ENCODE measurements around the gene SPRED1. TPM values are rescaled to one million over a fixed set of nuclear protein-coding genes. Genes with fewer than 3 reads are reported as not detected.

SPRED1 gene
- total RNA-seq, 1 donor from 2014 or later: 4.2 TPM

DNA sequence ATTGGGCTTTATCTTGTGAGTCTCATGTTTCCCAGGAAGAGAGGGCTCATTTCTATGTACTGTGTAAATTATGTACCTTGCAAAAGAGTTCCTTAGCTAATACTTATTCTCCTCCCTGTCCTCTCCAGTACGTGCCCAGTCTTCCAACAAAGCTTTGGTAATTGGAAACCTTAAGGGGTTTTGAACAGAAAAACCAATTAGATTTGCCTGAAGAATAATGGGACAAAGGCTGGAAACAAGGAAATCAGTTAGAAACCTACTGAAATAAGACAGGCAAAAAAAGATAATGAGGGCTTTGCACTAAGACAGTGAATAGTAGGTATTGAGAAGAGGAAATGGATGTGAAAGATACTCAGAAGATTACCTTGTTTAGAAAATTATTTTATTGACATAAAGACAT lies 82.5 kb downstream of the SPRED1 start:
- no peak for ATAC-seq

DNA sequence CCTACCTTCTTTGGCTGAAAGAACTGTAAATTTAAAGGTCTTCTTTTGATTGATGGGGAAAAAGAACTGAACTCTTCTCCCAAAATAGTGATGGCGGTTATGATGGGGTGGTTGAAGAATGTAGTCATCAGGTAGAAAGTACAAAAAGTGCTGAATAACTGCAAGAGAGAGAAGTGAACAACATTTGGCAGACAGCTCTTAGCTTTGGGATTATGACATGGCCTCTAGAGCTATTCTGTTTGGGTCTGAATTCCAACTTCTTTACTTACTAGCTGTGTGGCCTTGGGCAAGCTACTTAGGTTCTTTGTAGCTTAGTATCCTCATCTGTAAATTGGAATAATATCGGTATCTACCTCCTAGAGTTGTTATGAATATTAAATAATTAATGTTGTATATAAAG lies 91.7 kb downstream of the SPRED1 start:
- ATAC-seq (no peak), DNase-seq (ENCODE audit: low spot score) (no peak)

More for the DNA sequence above, 82.5 kb downstream of the SPRED1 start:
- DNase-seq (ENCODE audit: low spot score): no peak

DNA sequence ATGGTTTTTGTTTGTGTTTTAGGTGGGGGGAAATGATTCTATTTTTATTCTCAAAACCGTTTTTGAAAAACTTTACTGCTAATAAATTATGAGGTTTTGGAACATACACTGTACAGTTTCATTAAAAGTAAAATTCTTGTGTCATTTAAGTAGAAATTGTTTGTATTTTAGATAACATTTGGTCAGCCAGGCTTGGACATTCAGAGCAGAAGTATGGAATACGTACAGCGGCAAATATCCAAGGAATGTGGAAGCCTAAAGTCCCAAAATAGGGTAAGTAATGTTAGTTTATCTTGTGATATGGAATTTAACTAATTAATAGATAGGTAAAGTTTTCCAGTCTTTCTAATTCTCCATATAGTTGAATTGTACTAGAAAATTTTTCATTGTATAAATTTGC lies 96.6 kb downstream of the SPRED1 start:
- DNase-seq (ENCODE audit: low spot score): no peak

DNA sequence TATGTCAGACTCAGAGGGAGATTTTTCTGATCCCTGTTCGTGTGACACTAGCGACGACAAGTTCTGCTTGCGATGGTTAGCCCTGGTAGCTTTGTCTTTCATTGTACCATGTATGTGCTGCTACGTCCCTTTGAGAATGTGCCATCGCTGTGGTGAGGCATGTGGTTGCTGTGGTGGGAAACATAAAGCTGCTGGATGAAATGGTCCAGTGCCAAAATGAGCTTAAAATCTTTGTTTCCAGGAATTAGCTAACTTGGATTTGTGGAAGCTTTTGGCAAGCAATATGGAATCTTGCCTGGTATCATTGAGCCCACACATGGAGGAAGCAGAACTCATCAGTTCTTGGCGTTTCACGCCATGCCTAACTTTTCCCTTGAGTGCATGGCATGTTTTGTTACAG lies 98.8 kb downstream of the SPRED1 start:
- DNase-seq (ENCODE audit: low spot score) (no peak), ATAC-seq (no peak)

More for the DNA sequence above, 96.6 kb downstream of the SPRED1 start:
- no peak for ATAC-seq

DNA sequence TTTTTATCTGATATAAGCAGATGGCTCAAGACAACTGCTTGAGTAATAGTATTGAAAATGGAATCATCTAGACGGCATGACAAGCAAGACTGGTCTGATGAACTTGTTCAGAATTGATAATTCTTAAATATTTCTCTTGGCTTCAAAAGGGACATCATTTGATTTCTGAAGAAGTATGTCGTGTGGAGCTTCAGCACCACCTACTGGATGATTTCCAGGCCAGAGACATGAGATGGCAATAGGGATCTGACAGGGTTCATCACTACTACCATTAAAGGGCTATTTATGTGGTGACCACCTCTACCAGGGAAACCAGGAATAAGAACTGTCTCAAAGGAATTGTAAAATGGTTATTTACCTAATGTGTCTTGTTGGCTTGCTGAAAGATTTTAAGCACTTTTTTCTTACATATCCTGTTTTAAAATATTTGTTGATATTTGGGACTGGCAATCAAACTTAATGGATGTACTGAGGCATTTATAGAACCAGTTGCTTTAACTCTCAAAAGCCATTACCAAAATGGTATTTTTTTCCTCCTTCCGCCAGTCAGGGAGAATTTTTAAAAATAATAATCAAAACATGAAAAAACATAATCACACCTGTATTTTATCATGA lies 101.8 kb downstream of the SPRED1 start:
- ATAC-seq (peak; percentile 84), DNase-seq (ENCODE audit: low spot score) (no peak)

DNA sequence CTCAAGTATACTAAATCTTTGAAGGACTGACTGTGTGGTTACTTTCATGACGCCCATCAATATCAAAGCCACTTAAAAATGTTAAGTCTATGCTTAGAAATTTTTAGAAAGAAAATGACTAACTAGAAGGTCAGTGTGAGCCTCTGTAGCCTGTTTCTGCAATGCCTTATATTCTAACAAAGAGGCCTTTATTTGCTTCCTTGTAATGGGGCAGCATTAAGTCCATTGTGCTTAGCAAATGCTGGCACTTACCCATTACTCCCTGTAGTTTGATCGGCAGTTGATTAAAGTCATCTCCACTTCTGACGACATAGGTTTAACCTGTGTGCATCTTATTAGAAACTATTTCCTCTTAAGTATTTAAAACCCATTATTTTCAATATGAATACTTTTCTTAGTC lies 109.7 kb downstream of the SPRED1 start:
- DNase-seq (ENCODE audit: low spot score): no peak
- no peak for ATAC-seq

DNA sequence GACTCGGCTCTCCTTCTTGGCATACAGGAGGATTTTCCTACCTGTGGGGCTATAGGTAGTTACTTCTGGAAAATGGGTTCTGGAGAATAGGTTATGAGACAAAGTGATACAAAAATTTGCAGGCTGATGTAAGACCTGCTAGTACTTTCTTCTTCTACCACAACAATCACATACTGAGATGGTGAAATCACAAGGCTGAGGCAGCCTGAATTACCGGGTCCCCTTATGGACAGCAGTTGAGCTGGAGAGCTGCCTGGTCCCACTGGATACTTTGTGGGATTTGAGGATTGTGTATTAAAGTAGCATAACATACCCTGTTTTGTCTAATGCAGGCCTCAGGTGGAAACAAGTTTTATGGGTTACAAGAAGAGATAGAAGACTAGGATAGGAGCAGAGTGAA lies 114.8 kb downstream of the SPRED1 start:
- DNase-seq (ENCODE audit: low spot score) (no peak), ATAC-seq (no peak)

DNA sequence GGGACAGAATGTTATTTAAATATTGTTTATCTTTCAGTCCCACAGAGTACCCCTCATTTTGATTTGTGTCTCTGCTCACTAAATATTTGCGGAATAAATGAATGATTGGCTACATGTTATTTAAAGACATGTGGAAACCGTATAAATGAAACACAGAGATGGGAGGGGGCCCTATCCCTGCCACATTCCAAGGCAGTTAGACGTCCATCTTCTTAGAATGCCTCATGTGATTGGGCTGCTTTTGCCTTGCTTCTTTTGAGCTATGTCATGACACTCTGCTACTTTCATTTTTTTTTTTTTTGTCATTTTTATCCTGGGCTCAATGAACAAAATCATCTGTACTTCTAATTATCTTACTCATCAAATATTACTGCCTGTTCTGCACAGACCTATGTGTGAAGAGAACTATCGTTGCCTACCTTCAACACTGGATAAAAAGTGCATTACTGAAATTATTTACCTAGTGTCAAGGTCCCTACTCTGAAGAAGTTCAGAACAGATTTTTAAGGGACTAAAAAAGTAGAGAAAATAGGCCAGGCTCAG lies 117.4 kb downstream of the SPRED1 start:
- DNase-seq (ENCODE audit: low spot score) (no peak), ATAC-seq (no peak)

DNA sequence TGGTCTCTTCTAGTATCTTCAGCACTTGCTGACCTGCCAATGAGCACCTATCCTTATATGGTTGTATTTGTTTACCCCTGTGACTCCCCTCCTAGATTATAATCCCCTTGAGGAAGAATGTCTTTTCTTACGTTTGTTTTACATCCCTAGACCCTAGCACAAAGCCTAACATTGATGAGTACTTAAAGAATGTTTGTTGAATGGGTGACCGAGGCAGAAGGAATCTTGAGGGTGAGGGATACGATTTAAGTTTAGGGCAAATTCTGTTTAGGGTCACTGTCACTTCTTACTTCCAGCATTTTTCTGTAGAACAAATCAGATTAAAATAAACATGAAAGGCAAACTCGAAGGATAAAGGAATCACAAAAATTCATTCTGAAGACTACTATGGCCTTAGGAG lies 120.4 kb downstream of the SPRED1 start:
- DNase-seq (ENCODE audit: low spot score) (no peak), ATAC-seq (no peak)

DNA sequence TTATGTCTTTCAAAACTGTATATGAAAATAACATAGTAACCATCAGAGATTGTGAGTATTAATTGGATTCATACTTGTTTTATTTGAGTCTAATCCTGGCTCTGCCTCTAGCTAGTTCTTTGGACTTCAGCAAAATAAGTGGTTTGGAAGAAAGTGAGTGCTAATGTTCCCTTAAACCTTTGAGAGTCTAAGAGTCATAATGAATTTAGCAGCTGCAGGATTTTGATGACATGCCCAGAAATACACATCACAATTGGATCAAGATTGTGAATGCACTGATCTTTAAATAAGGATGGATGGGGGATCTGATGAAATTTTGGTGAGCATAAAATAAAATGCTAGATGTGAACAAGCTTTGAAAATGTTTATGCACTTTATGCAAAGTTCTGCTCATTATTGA lies 121.4 kb downstream of the SPRED1 start:
- no peak for DNase-seq (ENCODE audit: low spot score)
- no peak for ATAC-seq

DNA sequence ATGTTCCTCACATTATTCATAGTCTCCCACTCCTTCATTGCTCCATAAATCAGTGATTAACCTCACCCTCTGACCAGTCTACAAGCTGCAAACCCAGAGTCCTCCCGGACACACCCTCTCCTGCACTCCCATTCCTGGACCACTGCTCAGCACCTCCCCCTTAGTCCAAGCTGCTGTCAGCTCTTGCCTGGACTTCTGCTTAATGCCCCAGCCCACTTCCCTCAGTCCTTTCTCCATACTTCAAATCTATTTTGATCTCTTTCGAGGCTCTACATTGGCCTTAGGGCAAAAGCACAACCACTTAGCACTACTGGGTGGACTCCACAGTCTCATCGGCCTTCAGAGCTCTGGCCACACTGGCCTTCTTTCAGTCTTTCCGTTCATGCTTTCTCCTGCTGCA lies 121.9 kb downstream of the SPRED1 start:
- DNase-seq (ENCODE audit: low spot score): no peak
- no peak for ATAC-seq

DNA sequence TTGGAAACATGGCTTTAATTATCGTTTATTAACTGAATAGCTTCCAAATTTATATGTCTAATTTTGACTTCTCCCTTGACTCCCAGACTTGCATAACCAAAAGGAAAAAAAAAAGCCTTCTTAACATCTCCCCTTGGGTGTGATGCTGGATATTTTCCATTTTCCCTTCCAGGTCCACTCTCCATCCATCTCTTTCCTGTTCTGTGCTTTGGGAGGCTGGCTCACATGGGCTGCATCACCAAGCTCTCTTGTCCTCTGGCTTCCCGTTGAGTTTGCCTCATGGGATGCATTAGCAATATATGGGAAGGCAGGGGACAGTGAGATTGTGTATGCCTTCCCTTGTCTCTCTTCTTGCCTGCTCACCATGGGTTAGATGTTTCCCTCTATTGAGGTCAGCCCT lies 123.4 kb downstream of the SPRED1 start:
- ATAC-seq: no peak
- no peak for DNase-seq (ENCODE audit: low spot score)

DNA sequence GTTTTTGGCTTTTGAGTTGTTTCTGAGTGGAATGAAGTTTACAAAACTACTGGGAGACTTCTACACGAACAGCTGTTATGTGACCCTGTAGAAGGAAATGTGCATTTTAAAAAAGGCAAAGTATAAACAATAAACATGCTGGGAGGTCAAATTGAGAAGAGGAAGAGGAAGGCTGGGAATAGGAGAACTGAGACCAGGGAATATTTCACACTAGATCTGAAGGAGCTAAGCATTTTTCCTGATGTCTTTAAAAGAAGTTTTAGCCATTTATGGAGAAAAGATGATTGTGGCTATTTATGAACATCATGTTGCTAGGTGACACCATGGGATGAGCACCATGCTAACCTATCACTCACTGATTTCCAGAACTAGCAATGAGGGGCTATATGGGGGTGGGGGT lies 125.0 kb downstream of the SPRED1 start:
- ATAC-seq (peak; percentile 27), DNase-seq (ENCODE audit: low spot score) (no peak)

DNA sequence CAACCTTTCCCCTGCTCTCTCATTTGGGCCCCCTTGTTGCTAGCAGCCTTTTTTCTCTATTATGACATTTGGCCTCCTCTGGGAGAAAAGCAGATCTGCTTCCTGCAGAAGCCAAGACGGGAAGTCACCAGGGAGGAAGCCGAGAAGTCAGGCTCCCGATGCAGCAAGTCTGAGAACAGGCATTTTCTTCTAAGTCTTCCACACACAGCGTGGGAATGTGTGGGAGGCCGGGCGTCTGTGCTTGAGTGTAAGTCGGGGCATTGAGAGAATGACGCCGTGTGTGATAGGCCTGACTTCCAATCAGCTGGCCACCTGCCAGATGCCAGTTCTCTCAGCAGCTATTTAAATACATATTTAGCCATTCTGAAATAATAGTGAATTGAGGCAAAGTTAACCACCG lies 125.5 kb downstream of the SPRED1 start:
- DNase-seq (ENCODE audit: low spot score) (no peak), ATAC-seq (peak; percentile 55)

DNA sequence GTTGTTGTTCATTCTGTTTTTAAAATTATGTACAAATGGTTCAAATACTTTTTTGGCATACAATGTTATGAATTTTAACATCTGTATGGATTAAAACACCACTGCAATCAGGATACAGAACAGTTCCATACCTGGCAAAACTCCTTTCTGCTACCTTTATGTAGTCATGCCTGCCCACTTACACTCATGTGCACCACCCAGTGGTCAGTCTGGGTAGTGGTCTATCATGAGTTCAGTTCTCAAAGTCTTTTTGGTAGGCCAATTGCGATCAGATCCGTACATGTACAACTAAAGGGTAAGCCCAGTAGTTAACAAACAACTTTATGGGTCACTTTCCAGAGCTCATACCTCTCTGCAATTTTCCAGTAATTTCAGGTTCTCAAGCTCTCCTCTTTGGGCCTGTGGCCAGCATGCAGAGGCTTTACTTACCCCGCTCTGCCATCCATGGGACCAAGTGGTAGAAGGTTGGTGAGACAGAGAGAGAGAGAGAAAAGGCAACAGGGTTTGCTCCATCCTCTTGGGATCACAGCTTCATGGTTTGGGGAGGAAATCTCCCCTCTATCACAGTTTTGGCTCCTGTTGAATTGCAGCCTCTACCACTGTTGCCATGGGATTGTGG lies 137.4 kb downstream of the SPRED1 start:
- peak; percentile 99 for ATAC-seq

DNA sequence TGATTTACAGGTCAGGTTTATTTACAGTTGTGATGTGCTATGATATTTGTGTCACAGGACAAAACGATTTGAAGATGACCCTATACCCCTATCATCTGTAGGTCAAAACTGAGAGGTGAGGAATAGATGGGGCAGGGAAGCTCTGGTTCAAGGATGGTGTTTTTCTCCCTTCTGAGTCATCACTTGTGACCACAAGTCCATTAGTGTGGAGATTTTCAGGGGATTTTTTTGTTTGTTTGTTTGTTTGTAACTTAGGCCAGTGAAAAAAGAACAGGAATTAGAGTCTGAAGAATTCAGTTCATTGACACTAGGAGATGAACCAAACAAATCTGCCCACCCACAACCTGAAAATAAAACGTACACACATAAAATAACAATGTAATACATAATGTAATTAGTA lies 138.6 kb downstream of the SPRED1 start:
- ATAC-seq (no peak), DNase-seq (ENCODE audit: low spot score) (no peak)

More for the DNA sequence above, 137.4 kb downstream of the SPRED1 start:
- peak; percentile 66 for DNase-seq (ENCODE audit: low spot score)

DNA sequence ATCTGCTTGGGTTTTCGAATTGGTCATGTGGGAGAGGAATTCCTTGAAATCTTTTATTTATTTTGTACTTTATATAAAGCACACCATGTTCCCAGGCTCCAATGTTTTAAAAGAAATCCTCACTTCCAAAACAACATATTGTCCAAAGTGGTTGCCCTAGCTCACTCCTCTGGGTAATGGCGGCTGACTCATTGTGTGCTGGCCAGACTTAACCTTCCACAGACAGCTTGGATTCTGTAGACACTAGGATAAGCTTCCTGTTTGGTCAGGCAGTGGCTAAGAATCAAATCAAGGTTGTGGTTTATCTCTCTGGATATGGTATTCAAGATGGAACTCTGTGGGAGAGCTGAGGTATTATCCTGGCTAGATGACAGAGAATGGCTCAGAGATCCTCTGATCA lies 145.5 kb downstream of the SPRED1 start:
- ATAC-seq: no peak

DNA sequence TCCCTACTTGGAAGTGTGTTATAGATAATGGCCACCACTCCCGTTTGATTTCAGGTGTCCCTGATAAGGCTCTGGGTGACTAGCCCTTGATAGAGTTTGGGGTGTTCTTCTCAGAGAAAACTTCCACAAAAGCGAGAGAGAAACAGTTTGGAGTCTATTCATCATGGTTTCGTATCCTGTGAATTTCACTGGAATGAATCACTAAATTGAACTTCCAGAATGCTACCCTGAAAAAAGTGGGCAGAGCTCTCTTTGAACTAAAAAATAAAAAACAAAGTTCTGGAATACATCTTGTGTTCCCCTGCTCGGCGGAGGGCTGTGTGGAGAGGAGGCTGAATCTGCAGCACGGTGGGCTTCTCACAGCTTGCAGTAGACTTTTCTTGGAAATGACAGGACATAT lies 148.5 kb downstream of the SPRED1 start:
- DNase-seq (ENCODE audit: low spot score) (no peak), ATAC-seq (no peak)

More for the DNA sequence above, 145.5 kb downstream of the SPRED1 start:
- DNase-seq (ENCODE audit: low spot score): no peak

DNA sequence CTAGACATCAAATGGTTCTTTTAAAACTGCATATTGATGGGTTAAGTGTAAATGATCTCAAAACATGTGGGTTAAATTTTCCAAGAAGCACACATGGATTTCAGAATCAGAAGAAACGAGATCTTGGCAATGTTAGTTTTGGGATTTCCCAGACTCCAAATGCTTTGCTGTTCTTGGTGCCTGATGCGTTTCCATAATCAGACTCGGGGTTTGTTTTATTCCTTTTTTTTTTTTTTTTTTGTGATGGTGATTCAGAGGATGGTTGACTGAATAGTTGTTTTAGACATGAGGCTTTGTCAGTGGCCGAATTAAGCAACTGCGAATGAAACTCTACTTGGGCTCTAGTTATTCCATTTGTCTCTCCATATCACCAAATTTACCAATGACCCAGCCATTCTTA lies 149.1 kb downstream of the SPRED1 start:
- DNase-seq (ENCODE audit: low spot score) (no peak), ATAC-seq (no peak)

DNA sequence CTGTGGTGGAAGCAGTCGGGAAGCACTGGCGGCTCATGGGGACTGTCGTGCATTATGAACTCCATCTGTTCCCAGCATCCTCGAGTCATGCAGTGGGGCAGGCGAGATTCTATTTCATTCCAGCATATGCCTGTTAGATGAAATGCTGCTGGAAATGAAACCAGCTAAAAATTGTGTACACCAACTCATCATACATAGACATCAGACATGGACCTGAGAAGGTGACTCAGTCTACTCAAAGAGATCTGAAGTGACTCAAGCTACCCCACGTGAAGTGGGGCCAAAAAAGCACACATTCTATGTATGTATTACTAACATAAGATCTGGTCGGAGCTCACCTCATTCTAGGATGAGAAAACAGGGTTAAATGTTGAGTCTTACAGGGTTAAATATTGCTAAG lies 153.8 kb downstream of the SPRED1 start:
- no peak for ATAC-seq
- no peak for DNase-seq (ENCODE audit: low spot score)
